ENCODE data around the gene CDKAL1.

CDKAL1 gene

GRCh38 chr6:20605581-20605980 is 71.3 kb downstream of the CDKAL1 start:
- Histone ChIP-seq H3K27ac (ENCODE audit: low read length, poor library complexity, severe bottlenecking) (peak overlapping the region; percentile 21), H3K36me3 (ENCODE audit: control insufficient read depth in 1 of 2, insufficient read depth in 2 of 2, low read depth in 1 of 2, low read length in 2 of 2) (no peaks in the 10 kb centered on the region), H2AK5ac (ENCODE audit: low read length, severe bottlenecking) (no peak overlapping the region), H3K79me1 (replicated peaks; ENCODE audit: low read length, poor library complexity, severe bottlenecking) (peaks cover 2% of the 10 kb centered on the region), H3K9me3 (ENCODE audit: control insufficient read depth, low read length) (no peaks in the 10 kb centered on the region), H2BK15ac (ENCODE audit: low read depth, poor library complexity, severe bottlenecking) (no peak overlapping the region), H3K14ac (ENCODE audit: low read length in 2 of 2) (peak overlapping the region in 1 of 2 experiments; percentile 53), H3K4me2 (ENCODE audit: low read length, poor library complexity, severe bottlenecking) (no peak overlapping the region), H3K27me3 (ENCODE audit: control insufficient read depth in 1 of 2, insufficient read depth in 1 of 2, low read length in 2 of 2) (no peaks in the 10 kb centered on the region), H3K23ac (ENCODE audit: low read length in 2 of 2) (no peak overlapping the region), H3K9ac (ENCODE audit: low read length) (no peak overlapping the region), H2BK120ac (ENCODE audit: low read depth, low read length) (no peak overlapping the region), H2AFZ (ENCODE audit: low read depth, low read length) (no peak overlapping the region), H4K91ac (ENCODE audit: low read length) (no peak overlapping the region), H3K4me1 (ENCODE audit: control insufficient read depth, insufficient read depth, low read depth, low read length) (peaks cover 1% of the 10 kb centered on the region), H3K4me3 (ENCODE audit: insufficient read depth in 1 of 2, low read depth in 1 of 2, low read length in 2 of 2) (no peak overlapping the region), H2BK5ac (ENCODE audit: low read depth, low read length, poor library complexity, severe bottlenecking) (no peak overlapping the region), H2BK12ac (ENCODE audit: low read length in 2 of 2) (no peak overlapping the region), H3K18ac (ENCODE audit: low read depth in 1 of 2, low read length in 2 of 2) (no peak overlapping the region), H4K8ac (ENCODE audit: low read length) (no peak overlapping the region), H3K4ac (ENCODE audit: low read depth in 1 of 2, low read length in 2 of 2) (no peak overlapping the region)
- DNase-seq: peak; percentile 24
- WGBS: 82% methylated on average over 3 of the region's 3 CpGs

- Histone ChIP-seq H4K8ac (ENCODE audit: low read length) (no peak overlapping the region), H3K18ac (ENCODE audit: low read depth in 1 of 2, low read length in 2 of 2) (no peak overlapping the region), H2AK5ac (ENCODE audit: low read length, severe bottlenecking) (no peak overlapping the region), H3K79me1 (replicated peaks; ENCODE audit: low read length, poor library complexity, severe bottlenecking) (peaks cover 4% of the 10 kb centered on the region), H3K4ac (ENCODE audit: low read depth in 1 of 2, low read length in 2 of 2) (no peak overlapping the region), H3K27ac (ENCODE audit: low read length, poor library complexity, severe bottlenecking) (no peak overlapping the region), H2BK120ac (ENCODE audit: low read depth, low read length) (no peak overlapping the region), H2BK5ac (ENCODE audit: low read depth, low read length, poor library complexity, severe bottlenecking) (no peak overlapping the region), H3K4me2 (ENCODE audit: low read length, poor library complexity, severe bottlenecking) (no peak overlapping the region), H3K14ac (ENCODE audit: low read length in 2 of 2) (no peak overlapping the region), H2BK15ac (ENCODE audit: low read depth, poor library complexity, severe bottlenecking) (no peak overlapping the region), H3K9me3 (ENCODE audit: control insufficient read depth, low read length) (no peaks in the 10 kb centered on the region), H3K27me3 (ENCODE audit: control insufficient read depth in 1 of 2, insufficient read depth in 1 of 2, low read length in 2 of 2) (no peaks in the 10 kb centered on the region), H3K4me1 (ENCODE audit: control insufficient read depth, insufficient read depth, low read depth, low read length) (peaks cover 1% of the 10 kb centered on the region), H2AFZ (ENCODE audit: low read depth, low read length) (no peak overlapping the region), H3K36me3 (ENCODE audit: control insufficient read depth in 1 of 2, insufficient read depth in 2 of 2, low read depth in 1 of 2, low read length in 2 of 2) (no peaks in the 10 kb centered on the region), H3K4me3 (ENCODE audit: insufficient read depth in 1 of 2, low read depth in 1 of 2, low read length in 2 of 2) (no peak overlapping the region), H3K9ac (ENCODE audit: low read length) (no peak overlapping the region), H4K91ac (ENCODE audit: low read length) (no peak overlapping the region), H3K23ac (ENCODE audit: low read length in 2 of 2) (no peak overlapping the region), H2BK12ac (ENCODE audit: low read length in 2 of 2) (no peak overlapping the region)
- DNase-seq: no peak
- WGBS: 100% methylated on average over 1 of the region's 1 CpG
Measured at GRCh38 chr6:20606831-20607230, 72.6 kb downstream of the CDKAL1 start.

DNA sequence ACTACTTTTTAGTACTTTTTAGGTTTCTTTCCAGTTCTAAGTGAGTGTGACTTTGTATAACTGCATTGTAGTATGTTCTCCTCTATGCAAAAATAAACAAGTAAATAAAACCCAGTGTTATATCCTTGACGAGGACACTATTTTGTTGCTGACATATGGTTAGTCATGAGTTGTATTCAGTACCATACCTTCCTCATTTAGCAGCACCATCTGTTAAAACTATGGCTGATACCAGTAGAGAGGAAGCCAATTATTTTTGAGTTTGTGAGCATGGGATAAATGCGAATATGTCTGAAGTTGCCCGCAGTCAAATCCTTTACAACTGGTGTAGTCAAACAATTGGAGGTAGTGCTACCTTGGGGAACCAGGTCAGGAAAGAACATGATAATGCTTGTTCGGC is 74.1 kb downstream of the CDKAL1 start:
- Histone ChIP-seq H2BK12ac (ENCODE audit: low read length in 2 of 2) (no peak overlapping the region), H3K79me1 (replicated peaks; ENCODE audit: low read length, poor library complexity, severe bottlenecking) (peaks cover 3% of the 10 kb centered on the region), H3K18ac (ENCODE audit: low read depth in 1 of 2, low read length in 2 of 2) (no peak overlapping the region), H4K91ac (ENCODE audit: low read length) (no peak overlapping the region), H3K4me2 (ENCODE audit: low read length, poor library complexity, severe bottlenecking) (no peak overlapping the region), H3K36me3 (ENCODE audit: control insufficient read depth in 1 of 2, insufficient read depth in 2 of 2, low read depth in 1 of 2, low read length in 2 of 2) (no peaks in the 10 kb centered on the region), H3K4me1 (ENCODE audit: control insufficient read depth, insufficient read depth, low read depth, low read length) (peaks cover 1% of the 10 kb centered on the region), H3K27me3 (ENCODE audit: control insufficient read depth in 1 of 2, insufficient read depth in 1 of 2, low read length in 2 of 2) (no peaks in the 10 kb centered on the region), H3K9me3 (ENCODE audit: control insufficient read depth, low read length) (no peaks in the 10 kb centered on the region), H3K14ac (ENCODE audit: low read length in 2 of 2) (no peak overlapping the region), H3K9ac (ENCODE audit: low read length) (no peak overlapping the region), H3K4ac (ENCODE audit: low read depth in 1 of 2, low read length in 2 of 2) (no peak overlapping the region), H2BK5ac (ENCODE audit: low read depth, low read length, poor library complexity, severe bottlenecking) (no peak overlapping the region), H2BK15ac (ENCODE audit: low read depth, poor library complexity, severe bottlenecking) (no peak overlapping the region), H3K4me3 (ENCODE audit: insufficient read depth in 1 of 2, low read depth in 1 of 2, low read length in 2 of 2) (no peak overlapping the region), H2AFZ (ENCODE audit: low read depth, low read length) (no peak overlapping the region), H4K8ac (ENCODE audit: low read length) (no peak overlapping the region), H2BK120ac (ENCODE audit: low read depth, low read length) (no peak overlapping the region), H3K27ac (ENCODE audit: low read length, poor library complexity, severe bottlenecking) (no peak overlapping the region), H3K23ac (ENCODE audit: low read length in 2 of 2) (no peak overlapping the region), H2AK5ac (ENCODE audit: low read length, severe bottlenecking) (no peak overlapping the region)
- 100% methylated on average over 2 of the region's 4 CpGs for WGBS
- DNase-seq: no peak

DNA sequence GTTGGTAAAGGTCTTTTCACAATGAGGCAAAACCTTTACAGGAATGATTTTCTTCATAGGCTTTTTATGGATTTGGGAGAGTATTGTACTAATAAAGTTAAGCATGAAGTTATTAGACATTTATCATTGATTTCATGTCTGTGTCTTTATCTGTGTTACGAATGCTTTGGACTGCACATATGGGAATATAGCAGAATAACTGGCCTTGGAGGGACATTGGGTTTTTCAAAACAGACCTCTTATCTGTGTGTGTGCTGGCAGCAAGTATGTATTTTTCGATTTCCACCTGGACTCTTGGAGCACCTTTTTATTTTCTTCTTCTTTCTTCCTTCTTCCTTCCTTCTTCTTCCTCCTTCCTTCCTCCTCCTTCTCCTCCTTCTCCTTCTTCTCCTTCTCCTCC is 74.6 kb downstream of the CDKAL1 start:
- no peak overlapping the region for H3K18ac ChIP-seq (ENCODE audit: low read depth in 1 of 2, low read length in 2 of 2)
- H2AFZ ChIP-seq (ENCODE audit: low read depth, low read length): no peak overlapping the region
- H3K14ac ChIP-seq (ENCODE audit: low read length in 2 of 2): no peak overlapping the region
- H2BK120ac ChIP-seq (ENCODE audit: low read depth, low read length): no peak overlapping the region
- H3K9ac ChIP-seq (ENCODE audit: low read length): no peak overlapping the region
- no peak overlapping the region for H3K4me2 ChIP-seq (ENCODE audit: low read length, poor library complexity, severe bottlenecking)
- H2AK5ac ChIP-seq (ENCODE audit: low read length, severe bottlenecking): no peak overlapping the region
- H3K36me3 ChIP-seq (ENCODE audit: control insufficient read depth in 1 of 2, insufficient read depth in 2 of 2, low read depth in 1 of 2, low read length in 2 of 2): no peaks in the 10 kb centered on the region
- no peaks in the 10 kb centered on the region for H3K27me3 ChIP-seq (ENCODE audit: control insufficient read depth in 1 of 2, insufficient read depth in 1 of 2, low read length in 2 of 2)
- no peaks in the 10 kb centered on the region for H3K9me3 ChIP-seq (ENCODE audit: control insufficient read depth, low read length)
- H4K8ac ChIP-seq (ENCODE audit: low read length): no peak overlapping the region
- peaks cover 1% of the 10 kb centered on the region for H3K4me1 ChIP-seq (ENCODE audit: control insufficient read depth, insufficient read depth, low read depth, low read length)
- no peak overlapping the region for H2BK5ac ChIP-seq (ENCODE audit: low read depth, low read length, poor library complexity, severe bottlenecking)
- 96% methylated on average over 2 of the region's 2 CpGs for WGBS
- DNase-seq: no peak
- no peak overlapping the region for H3K27ac ChIP-seq (ENCODE audit: low read length, poor library complexity, severe bottlenecking)
- no peak overlapping the region for H4K91ac ChIP-seq (ENCODE audit: low read length)
- H2BK15ac ChIP-seq (ENCODE audit: low read depth, poor library complexity, severe bottlenecking): no peak overlapping the region
- peaks cover 2% of the 10 kb centered on the region for H3K79me1 ChIP-seq (replicated peaks; ENCODE audit: low read length, poor library complexity, severe bottlenecking)
- H3K4ac ChIP-seq (ENCODE audit: low read depth in 1 of 2, low read length in 2 of 2): no peak overlapping the region
- no peak overlapping the region for H3K4me3 ChIP-seq (ENCODE audit: insufficient read depth in 1 of 2, low read depth in 1 of 2, low read length in 2 of 2)
- no peak overlapping the region for H3K23ac ChIP-seq (ENCODE audit: low read length in 2 of 2)
- no peak overlapping the region for H2BK12ac ChIP-seq (ENCODE audit: low read length in 2 of 2)

All from mesenchymal stem cell (in vitro differentiated cells and primary cell).